Measurements from ENCODE around the gene GCK.

DNA sequence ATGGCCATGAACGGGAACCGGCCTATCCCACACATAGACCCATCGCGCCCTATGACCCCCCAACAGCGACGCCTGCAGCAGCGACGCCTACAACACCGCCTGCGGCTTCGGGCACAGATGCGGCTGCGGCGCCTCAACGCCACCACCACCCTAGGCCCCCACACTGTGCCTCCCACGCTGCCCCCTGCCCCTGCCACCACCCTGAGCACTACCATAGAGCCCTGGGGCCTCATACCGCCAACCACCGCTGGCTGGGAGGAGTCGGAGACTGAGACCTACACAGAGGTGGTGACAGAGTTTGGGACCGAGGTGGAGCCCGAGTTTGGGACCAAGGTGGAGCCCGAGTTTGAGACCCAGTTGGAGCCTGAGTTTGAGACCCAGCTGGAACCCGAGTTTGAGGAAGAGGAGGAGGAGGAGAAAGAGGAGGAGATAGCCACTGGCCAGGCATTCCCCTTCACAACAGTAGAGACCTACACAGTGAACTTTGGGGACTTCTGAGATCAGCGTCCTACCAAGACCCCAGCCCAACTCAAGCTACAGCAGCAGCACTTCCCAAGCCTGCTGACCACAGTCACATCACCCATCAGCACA, 75.4 kb downstream of the GCK start:
- TF ChIP-seq, protein P1, sequence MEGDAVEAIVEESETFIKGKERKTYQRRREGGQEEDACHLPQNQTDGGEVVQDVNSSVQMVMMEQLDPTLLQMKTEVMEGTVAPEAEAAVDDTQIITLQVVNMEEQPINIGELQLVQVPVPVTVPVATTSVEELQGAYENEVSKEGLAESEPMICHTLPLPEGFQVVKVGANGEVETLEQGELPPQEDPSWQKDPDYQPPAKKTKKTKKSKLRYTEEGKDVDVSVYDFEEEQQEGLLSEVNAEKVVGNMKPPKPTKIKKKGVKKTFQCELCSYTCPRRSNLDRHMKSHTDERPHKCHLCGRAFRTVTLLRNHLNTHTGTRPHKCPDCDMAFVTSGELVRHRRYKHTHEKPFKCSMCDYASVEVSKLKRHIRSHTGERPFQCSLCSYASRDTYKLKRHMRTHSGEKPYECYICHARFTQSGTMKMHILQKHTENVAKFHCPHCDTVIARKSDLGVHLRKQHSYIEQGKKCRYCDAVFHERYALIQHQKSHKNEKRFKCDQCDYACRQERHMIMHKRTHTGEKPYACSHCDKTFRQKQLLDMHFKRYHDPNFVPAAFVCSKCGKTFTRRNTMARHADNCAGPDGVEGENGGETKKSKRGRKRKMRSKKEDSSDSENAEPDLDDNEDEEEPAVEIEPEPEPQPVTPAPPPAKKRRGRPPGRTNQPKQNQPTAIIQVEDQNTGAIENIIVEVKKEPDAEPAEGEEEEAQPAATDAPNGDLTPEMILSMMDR (IDR thresholded peaks at IDR 0.05) = no peak
- no peak for TF ChIP-seq POLR2A (IDR thresholded peaks at IDR 0.05)

Data from adrenal gland (tissue), 5 donors.